Thyroid gland (tissue), 4 donors: ENCODE data around the gene EIF4A3.

Source experiments
- POLR2A ChIP-seq, 2 donors: fragments of 450-650 bp; IDR thresholded peaks; one replicate each; pipeline ENCODE4 v1.6.1; 2017; ENCODE audit warnings: antibody characterized with exemption in 2 of 2, mild to moderate bottlenecking in 2 of 2, moderate library complexity in 1 of 2
- TF ChIP-seq, protein P1 (sequence below), 6 experiments: fragments of 200-600 bp in 3 of 6; fragments of 450-650 bp in 3 of 6; sonication (generic) in 3 of 6; IDR thresholded peaks; one replicate each; pipeline ENCODE4 v1.5.1; 2016 to 2019; ENCODE audit warnings: antibody characterized with exemption in 6 of 6, mild to moderate bottlenecking in 2 of 6, inconsistent platforms in 1 of 6, moderate library complexity in 1 of 6

DNA sequence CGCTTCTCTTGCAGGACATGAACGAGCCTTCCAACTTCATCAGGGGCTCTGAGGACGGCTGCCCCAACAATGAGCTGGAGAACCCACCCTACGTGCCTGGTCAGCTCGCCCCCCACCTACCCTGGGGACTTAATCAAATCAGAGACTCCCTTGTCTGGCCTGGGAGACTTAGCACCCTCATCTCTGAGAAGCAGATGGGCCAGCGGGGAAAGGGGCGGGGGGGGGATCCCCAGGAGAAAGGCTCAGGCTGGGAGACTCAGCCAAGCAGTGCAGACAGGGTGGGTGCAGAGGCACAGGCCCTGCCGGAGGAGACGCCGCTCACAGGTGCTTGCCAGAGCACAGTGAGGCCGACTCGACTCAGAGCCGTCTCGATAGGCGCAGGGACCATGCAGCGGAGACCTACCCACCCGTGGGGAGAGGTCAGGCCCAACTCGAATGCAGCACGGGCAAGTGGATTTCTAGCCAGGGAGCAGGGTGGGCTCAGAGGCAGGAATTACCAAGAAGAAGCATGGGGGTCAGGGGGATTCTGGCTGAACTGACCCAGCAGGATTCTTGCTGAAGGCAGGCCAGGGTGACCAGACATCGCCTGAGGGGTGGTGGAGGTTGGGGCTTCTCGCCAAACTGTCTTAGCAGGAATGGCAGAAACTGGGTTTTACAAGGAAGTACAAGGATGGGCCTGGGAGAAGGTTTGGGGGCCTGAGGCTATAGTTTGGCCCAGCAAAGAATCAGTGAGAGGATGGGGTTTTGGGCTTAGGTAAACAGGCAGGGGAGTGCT lies 35.8 kb downstream of the EIF4A3 start:
- TF ChIP-seq, protein P1, sequence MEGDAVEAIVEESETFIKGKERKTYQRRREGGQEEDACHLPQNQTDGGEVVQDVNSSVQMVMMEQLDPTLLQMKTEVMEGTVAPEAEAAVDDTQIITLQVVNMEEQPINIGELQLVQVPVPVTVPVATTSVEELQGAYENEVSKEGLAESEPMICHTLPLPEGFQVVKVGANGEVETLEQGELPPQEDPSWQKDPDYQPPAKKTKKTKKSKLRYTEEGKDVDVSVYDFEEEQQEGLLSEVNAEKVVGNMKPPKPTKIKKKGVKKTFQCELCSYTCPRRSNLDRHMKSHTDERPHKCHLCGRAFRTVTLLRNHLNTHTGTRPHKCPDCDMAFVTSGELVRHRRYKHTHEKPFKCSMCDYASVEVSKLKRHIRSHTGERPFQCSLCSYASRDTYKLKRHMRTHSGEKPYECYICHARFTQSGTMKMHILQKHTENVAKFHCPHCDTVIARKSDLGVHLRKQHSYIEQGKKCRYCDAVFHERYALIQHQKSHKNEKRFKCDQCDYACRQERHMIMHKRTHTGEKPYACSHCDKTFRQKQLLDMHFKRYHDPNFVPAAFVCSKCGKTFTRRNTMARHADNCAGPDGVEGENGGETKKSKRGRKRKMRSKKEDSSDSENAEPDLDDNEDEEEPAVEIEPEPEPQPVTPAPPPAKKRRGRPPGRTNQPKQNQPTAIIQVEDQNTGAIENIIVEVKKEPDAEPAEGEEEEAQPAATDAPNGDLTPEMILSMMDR (IDR thresholded peaks at IDR 0.05) = no peak
- TF ChIP-seq POLR2A (IDR thresholded peaks at IDR 0.05) = no peak
